DMS 273 (cell line): ENCODE data around the gene RPL28.

ENCODE experiments used
- DNase-seq: peaks from one replicate; lab custom pipeline; 2025; ENCODE audit not compliant: unreplicated experiment; lab: John Stamatoyannopoulos, UW

The RPL28 gene

DNA sequence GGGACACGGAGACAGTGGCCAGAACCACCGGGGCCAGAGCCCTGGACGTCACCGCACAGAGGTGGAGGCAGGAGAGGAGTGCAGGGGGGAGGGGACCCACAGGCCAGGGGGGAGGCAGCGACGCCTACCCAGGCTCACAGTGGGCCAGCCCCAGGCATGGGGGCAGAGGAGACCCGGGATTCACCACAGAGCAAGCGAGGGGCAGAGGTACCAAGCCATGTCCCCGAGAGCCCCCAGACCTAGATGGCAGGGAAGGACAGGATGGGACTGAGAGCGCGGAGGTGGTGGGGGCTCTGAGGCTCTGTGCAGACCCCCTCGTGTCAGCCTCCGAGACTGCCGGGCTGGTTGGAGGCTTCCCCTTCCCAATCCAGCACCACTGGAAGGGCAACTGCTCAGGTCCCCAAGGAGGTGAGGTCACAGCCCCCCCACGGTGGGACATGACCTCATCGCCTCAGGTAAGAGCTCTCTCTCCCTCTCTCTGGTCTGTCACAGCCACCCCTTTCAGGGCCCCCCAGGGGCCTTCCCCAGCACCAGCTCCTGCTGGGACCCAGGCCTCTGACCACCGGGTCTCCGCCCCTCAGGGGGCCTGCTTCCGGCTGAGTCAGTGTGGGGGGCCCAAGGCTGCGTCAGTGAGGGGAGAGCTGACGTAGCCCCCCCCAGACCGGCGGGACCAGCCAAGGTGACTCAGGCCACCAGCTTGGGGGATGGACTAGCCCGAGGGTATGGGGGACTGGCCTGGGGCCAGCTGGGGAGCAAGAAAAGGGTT, 13.2 kb upstream of the RPL28 start:
- DNase-seq: peak; percentile 37

DNA sequence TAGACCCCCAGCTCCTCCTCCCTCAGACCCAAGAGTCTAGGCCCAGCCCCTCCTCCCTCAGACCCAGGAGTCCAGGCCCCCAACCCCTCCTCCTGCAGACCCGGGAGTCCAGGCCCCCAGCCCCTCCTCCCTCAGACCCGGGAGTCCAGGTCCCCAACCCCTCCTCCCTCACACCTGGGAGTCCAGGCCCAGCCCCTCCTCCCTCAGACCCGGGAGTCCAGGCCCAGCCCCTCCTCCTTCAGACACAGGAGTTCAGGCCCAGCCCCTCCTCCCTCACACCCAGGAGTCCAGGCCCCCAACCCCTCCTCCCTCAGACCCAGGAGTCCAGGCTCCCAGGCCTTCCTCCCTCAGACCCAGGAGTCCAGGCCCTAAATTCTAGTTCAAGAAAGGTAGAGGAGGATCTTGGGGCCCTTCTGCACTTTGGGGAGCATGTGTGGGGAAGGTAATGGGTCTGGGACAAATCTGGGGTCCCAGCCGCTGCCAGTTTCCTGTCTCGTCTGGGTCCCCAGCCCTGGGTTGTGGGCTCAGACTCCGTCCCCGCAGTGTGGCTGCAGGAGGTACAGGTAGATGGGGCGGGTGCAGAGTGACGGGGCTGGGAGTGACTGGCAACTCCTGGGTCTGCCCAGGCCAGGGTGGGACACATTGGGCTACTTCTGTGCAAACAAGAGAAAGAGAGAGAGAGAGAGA, 12.3 kb upstream of the RPL28 start:
- DNase-seq: no peak

DNA sequence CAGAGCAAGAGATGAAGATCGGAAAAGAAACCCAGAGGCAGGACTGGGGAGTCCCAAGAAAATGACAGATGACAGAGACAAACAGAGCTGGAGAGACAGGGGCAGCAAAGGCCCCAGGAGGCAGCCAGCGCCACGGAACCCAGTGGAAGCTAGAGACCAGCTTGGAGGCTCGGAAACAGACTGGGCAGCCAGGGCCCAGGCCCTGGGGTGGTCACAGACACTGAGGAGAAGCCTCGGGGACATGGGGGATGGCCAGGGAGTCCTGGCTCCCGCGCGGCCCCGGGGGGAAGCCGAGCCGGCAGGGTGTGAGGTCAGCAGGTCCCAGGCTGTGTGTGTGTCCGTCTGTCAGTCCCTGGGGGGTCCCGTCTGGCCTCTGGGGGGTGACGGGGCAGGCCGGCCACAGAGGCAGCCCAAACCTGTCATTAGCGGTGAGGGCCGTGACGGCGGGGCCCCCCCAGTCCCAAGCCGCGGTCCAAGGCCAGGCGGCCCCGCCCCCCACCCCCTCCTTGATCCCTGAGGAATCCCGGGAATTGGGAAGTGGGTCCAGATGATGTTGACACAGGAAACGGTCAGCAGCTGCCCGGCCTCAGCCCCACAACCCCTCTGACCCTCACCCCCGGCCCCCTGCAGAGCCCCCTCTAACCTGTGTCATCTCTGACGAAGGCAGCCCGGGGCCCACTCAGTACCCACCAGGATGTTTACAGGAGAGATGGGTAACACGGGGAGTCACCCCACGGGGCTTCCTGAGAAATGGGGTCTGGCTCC, 11.6 kb upstream of the RPL28 start:
- peak; percentile 27 for DNase-seq

DNA sequence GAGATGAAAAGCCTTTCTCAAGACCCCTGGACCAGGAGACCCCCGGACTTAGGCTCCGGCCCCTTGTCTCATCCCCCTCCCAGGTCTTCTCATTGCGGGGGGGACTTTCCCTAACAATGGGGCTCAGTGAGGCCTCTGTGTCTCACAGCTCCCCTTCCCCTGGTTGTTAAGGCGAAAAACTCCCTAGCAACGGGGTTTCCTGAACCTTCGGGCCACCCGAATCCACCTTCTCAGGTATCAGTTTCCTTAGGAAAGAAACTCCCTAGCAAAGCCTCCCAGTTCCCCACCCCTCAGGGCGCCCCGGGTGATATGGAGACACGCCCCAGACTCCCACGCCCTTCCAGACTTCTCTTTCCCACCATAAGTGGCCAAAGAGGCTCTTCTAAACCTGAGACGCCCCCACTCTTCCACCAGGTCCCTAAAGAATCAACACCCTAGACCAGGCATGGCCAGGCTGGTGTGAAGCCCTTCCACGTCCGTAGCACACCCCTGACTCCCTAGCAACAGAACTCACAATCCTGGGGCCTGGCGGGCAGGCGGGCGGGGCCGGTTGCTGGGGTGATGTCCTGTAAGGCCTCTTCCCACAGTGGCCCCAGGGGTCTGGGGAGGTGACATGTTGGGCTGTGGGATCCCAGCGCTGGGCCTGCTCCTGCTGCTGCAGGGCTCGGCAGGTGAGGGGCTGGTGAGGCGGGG, 9.3 kb upstream of the RPL28 start, which contains the start of gene TMEM190:
Gene TMEM190, plus strand, starts transcription at position 586 of the 693 bp plus-strand sequence. Its CDS starts 28 bp downstream, at position 614.
- DNase-seq: peak; percentile 40

DNA sequence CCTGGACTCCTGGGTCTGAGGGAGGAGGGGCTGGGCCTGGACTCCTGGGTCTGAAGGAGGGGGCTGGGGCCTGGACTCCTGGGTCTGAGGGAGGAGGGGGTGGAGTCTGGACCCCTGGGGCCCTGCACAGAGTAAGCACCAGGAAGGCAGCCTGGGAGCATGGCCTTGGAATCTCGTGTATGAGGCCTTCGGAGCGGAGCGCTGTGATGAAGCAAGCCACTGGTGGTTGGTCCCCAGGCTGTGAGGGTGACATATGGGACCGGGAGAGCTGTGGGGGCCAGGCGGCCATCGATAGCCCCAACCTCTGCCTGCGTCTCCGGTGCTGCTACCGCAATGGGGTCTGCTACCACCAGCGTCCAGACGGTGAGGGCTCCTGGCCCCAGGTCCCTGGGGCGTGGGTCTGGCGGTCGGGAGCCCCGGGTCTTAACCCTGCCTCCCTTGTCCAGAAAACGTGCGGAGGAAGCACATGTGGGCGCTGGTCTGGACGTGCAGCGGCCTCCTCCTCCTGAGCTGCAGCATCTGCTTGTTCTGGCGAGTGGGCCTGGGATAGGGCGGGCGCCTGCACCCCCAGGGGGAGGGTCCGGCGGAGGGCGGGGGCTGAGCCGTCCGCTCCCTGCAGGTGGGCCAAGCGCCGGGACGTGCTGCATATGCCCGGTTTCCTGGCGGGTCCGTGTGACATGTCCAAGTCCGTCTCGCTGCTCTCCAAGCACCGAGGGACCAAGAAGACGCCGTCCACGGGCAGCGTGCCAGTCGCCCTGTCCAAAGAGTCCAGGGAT, 8.2 kb upstream of the RPL28 start:
- DNase-seq: peak; percentile 42

DNA sequence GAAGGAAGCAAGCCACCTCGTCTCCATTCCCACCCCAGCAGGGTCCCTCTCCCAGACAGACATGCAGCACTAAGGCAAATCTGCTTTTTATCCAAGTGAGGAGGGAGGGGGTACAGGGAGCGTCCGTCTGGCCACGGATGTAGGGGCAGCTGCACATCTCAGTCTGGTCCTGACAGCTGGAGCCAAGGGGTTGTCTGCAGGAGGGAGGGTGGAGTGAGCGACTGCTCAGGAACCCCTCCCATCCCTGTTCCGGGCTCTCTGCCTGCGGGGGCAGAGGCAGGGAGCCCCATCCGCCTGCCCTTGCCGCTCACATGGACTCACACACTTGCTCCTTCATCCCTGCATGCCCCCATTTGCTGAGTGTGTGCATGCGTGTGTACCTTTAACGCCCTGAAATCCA, 6.6 kb upstream of the RPL28 start:
- peak; percentile 87 for DNase-seq

DNA sequence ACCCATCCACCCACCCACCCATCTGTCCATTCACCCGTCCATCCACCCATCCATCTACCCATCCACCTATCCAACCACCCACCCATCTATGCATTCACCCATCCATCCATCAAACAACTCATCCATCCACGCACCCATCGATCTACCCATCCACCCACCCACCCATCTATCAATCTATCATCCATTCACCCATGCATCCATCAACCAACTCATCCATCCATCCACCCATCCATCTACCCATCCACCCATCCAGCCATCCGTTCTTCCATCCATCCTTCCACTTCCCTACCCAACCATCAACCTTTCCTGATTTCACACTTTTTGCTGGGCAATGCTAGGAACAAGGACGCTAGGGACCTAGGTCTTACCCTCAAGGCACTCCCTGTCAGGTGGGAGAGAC, 3.7 kb upstream of the RPL28 start:
- DNase-seq: no peak

DNA sequence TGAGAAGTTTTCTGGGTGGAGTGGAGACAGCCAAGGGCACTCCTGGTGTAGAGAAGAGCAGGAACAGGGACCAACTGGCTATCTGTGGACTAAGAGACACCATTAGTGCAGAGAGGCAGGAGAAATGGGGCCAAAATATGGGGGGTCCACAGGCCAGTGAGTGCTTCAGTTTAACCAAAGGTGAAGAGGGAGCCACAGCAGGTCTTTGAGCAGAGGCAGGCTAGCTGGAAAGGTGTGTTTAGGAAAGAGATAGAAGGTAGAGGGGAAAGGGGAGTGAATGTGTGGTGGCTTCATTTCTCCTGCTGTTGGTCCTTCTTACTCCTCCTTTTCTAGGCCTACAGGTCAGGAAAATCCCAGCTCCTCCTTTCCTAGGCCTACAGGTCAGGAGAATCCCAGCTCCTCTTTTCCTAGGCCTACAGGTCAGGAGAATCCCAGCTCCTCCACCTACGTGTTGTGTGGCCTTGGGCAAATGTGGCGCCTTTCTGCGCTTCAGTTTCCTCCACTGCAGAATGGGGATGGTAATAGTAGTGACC, 3.1 kb upstream of the RPL28 start:
- no peak for DNase-seq

DNA sequence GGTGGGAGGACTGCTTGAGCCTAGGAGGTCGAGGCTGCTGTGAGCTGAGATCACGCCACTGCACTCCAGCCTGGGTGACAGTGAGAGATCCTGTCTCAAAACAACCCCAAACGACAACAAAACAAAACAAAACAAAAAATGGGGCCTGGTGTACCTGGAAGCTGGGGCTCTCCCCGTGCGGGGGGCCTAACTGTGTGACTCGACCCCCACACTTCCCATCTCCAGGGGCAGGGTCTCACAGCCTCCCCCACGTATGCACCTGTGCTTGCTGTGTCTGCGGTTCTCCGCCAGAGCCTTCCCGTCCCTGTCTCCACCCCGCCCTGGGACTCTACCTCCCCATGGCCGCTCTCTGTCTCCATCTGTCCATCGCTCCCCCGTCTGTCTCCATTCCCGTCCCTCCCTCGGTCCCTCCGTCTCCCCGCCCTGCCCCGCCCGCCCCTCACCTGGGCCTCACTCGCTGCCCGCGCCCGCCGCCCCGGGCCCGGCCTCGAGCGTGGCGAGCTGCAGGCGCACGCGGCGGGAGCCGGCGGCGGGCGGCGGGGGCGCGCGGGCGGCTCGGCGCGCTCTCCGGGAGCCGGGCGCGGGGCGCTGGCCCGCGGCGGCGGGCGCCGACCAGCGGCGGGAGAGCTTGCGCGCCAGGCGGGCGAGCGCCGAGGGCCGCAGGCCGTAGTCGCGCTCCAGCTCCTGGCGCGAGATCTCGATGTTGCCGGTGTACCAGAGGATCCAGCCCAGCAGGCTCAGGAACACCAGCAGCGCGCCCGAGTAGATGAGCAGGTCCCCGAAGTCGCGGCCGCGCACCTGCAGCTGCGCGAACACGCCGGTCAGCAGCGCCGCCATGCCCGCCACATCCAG, 2.2 kb upstream of the RPL28 start:
- DNase-seq: peak; percentile 90

DNA sequence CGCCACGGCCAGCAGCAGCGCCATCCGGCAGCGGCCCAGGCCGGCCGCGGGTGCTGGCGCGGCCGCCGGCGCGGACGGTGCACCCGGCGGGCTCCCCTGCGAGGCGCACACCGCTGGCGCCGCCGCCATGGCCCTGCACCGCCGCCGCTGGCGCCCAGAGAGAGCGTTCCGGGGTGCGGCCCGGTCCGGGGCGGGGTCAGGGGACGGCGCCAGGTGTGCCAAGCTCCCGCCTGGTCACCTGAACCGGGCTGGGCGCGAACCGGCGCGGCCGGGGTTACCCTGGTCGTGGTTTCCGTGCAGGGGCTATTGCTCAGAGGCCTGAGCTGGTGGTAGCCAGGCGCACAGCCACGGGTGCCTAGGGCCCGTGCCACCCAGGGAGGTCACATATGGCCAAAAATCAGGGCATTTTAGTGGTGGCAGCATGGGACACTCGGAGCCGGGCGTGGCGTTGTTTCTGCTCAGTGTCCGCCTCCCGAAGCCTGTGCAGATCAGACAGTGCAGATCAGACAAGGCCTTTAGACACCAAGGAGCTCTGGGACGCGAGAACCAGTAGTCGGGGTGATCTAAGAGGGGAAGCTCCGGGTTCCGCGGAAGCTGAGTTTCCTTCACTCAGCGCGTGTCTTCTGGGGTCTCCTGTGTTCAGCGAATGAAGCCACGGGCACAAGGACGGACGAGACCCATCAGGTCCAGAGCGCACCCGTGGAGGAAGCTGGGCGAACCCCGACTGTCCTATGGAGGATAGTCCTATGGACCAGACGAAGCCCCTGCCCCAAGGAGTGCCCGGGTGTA, 1.4 kb upstream of the RPL28 start, which contains the start of gene TMEM238:
Gene TMEM238, minus strand, starts transcription at position 162 of the 789 bp plus-strand sequence. Its CDS starts 33 bp downstream, at position 129.
- peak; percentile 65 for DNase-seq

DNA sequence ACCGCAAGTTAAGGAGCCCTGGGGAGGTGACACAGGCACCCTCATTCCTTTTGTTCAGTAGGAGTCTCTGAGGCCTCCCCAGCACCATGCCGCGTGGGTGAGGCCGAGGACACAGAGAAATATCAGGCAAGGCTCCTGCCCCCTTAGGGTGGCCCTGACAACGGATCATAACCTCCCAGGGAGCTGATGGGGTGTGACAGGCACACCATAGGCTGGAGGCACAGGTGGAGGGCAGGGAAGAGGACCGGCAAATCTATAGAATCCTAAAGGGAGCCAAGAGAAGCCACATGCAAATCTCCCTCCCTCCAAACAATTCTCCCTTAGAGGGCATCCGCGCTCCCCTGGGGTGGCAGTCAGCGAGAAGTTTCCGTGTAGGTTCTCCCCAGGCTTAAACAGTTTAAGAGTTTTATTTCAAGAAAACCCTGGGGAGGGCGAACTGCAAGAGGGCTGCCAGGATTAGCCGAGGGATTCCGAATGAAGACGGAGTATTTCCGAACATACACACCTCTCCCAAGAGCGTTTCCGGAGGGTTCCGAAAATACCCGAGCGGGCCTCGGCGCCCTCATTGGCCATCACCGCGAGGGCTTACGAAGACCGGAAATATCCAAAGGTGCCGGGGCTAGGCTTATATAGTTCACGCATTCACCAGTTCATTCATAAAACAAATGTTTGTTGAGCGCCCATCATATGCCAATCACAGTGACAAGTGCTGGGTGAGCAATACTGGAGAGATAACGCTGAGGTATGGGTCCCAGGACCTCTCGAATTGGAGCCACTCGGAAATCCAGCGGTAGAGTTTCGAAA, 610 bp upstream of the RPL28 start:
- peak; percentile 99 for DNase-seq

DNA sequence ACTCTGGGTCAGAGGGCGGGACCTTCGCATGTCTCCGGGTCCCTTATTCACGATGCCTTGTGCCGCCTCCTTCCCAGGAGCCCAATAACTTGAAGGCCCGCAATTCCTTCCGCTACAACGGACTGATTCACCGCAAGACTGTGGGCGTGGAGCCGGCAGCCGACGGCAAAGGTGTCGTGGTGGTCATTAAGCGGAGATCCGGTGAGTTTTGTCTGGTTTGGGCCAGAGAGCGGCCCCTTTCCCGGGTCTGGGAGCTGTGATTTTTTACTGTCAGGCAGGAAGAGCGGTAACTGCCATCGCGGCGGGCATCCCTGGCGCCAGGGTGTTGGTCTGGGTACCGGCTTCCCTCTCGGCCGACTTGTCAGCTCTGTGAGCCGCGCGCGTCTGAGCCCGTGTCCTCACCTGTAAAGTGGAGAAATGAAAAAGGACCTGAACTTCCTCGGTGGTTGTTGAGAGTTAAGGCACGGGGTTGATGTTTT, 800 bp downstream of the RPL28 start:
- no peak for DNase-seq

DNA sequence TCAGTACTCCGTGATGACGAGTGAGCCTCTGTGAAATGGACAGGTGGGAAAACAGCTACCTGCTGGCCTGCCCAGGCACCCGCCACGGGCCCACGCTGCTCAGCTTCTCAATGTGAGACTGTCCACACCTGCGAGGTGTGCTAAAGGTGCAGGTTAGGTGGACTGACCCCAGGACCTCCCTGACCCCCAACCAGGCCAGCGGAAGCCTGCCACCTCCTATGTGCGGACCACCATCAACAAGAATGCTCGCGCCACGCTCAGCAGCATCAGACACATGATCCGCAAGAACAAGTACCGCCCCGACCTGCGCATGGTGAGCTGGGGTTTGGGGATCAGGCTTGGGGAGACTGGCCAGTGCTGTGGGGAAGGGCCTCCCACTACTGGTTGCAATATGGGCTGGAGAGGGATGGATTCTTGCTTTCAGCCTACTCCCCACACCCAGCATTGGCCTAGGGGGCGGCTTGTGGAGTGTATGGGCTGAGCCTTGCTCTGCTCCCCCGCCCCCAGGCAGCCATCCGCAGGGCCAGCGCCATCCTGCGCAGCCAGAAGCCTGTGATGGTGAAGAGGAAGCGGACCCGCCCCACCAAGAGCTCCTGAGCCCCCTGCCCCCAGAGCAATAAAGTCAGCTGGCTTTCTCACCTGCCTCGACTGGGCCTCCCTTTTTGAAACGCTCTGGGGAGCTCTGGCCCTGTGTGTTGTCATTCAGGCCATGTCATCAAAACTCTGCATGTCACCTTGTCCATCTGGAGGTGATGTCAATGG, 2.2 kb downstream of the RPL28 start:
- DNase-seq: no peak

DNA sequence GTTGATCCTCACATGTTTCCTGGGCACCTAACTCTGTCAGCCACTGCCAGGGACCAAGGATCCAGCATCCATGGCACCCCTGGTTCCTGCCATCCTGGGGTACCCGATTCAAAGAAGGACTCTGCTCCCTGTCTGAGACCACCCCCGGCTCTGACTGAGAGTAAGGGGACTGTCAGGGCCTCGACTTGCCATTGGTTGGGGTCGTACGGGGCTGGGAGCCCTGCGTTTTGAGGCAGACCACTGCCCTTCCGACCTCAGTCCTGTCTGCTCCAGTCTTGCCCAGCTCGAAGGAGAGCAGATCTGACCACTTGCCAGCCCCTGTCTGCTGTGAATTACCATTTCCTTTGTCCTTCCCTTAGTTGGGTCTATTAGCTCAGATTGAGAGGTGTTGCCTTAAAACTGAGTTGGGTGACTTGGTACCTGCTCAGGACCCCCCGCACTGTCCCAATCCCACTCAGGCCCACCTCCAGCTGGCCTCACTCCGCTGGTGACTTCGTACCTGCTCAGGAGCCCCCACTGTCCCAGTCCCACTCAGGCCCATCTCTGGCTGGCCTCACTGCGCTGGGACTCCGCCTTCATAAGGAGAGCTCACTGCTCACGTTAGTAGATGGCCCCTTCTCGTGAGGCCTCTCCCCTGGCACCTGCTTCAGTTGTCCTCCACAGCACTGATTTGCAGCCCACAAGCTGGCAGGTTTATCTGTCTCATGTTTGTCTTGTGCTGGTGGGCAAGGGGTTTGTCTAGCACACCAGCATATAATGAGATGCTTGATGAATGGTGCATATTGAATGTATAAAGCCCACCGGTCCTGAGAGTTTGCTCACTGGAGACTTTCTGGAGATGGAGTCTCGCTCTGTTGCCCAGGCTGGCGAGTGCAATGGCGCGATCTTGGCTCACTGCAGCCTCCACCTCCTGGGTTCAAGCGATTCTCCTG, 3.9 kb downstream of the RPL28 start:
- no peak for DNase-seq

DNA sequence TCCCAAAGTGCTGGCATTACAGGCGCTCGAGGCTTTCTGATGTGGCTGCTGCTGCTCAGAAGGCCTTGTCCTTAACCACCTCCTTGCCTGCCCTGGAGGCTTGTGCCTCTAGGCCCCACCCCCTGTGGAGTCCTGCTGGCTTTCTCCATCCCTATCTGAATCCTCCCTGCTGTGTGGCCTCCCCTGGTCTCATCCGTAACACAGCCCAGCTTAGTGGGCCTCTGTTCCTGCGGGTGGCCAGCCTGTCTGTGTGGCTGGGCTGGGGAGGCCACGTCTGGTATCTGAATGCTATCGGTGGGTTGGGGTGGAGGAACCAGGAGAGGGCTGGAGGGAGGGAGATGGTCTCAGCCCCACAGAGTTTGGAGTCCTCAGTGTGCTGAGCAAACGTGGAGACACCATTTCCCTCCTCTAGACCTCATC, 4.7 kb downstream of the RPL28 start:
- DNase-seq: peak; percentile 63
